ENCODE measurements around the gene ZFHX2. TPM values are rescaled to one million over a fixed set of nuclear protein-coding genes. Genes with fewer than 3 reads are reported as not detected.

ZFHX2 gene
- total and polyA plus RNA-seq, 2 of the 13 experiments (the other 11 are each of a cell fraction or from before 2014, with no cell fraction given), result 0.17 to 0.44 TPM

DNA sequence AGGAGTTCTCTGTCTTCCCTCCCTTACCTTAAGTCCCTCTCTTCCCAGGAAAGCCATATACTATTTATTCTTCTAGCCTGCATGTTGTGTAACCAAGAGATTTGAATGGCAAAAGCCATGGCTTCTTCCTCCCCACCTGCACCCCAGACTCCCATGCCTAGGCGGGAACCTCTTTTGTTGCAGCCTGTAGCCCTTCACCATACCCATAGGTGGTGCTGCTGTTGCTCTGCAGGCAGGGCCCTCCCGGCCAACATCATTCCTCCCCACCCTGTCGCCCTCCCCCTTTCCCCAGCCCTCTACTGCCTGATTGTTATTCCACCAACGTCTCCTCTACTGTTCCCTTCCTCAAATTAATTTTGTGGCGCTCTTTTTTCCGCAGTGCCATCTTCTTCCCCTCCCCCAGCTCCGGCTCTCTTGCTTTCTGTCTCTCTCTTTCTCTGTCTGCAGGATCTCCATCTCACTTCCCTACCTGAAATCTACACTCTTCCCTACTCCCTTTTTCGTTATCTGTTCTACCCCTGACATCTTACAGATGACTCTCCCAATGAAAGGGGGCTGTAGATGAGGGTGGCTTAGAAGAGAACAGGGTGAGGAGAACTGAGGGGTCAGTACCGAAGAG lies 68.2 kb downstream of the ZFHX2 start (continued):
- peak; percentile 75 for TF ChIP-seq STAG1 (CRISPR knock-in tag; IDR thresholded peaks at IDR 0.05)
- TF ChIP-seq, protein P1, sequence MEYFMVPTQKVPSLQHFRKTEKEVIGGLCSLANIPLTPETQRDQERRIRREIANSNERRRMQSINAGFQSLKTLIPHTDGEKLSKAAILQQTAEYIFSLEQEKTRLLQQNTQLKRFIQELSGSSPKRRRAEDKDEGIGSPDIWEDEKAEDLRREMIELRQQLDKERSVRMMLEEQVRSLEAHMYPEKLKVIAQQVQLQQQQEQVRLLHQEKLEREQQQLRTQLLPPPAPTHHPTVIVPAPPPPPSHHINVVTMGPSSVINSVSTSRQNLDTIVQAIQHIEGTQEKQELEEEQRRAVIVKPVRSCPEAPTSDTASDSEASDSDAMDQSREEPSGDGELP (IDR thresholded peaks at IDR 0.05; ENCODE audit: borderline replicate concordance, low read depth), result no peak
- no peak for TF ChIP-seq ATRX (CRISPR knock-in tag; IDR thresholded peaks at IDR 0.05; ENCODE audit: borderline replicate concordance)
- TF ChIP-seq ZNF354B (CRISPR knock-in tag; IDR thresholded peaks at IDR 0.05), result no peak
- TF ChIP-seq TRIM22 (IDR thresholded peaks at IDR 0.05), result no peak
- TF ChIP-seq GATA4 (IDR thresholded peaks at IDR 0.05; ENCODE audit: borderline replicate concordance, low read depth), result no peak
- no peak for TF ChIP-seq ZNF343 (CRISPR knock-in tag; IDR thresholded peaks at IDR 0.05)
- no peak for TF ChIP-seq JARID2 (CRISPR knock-in tag; IDR thresholded peaks at IDR 0.05; ENCODE audit: insufficient replicate concordance)
- TF ChIP-seq KDM1A (CRISPR knock-in tag; IDR thresholded peaks at IDR 0.05), result no peak
- no peak for TF ChIP-seq MEF2D (CRISPR knock-in tag; IDR thresholded peaks at IDR 0.05)
- TF ChIP-seq GATAD1 (CRISPR knock-in tag; IDR thresholded peaks at IDR 0.05), result no peak
- no peak for TF ChIP-seq HBP1 (CRISPR knock-in tag; IDR thresholded peaks at IDR 0.05; ENCODE audit: low read depth)
- TF ChIP-seq, protein P2, sequence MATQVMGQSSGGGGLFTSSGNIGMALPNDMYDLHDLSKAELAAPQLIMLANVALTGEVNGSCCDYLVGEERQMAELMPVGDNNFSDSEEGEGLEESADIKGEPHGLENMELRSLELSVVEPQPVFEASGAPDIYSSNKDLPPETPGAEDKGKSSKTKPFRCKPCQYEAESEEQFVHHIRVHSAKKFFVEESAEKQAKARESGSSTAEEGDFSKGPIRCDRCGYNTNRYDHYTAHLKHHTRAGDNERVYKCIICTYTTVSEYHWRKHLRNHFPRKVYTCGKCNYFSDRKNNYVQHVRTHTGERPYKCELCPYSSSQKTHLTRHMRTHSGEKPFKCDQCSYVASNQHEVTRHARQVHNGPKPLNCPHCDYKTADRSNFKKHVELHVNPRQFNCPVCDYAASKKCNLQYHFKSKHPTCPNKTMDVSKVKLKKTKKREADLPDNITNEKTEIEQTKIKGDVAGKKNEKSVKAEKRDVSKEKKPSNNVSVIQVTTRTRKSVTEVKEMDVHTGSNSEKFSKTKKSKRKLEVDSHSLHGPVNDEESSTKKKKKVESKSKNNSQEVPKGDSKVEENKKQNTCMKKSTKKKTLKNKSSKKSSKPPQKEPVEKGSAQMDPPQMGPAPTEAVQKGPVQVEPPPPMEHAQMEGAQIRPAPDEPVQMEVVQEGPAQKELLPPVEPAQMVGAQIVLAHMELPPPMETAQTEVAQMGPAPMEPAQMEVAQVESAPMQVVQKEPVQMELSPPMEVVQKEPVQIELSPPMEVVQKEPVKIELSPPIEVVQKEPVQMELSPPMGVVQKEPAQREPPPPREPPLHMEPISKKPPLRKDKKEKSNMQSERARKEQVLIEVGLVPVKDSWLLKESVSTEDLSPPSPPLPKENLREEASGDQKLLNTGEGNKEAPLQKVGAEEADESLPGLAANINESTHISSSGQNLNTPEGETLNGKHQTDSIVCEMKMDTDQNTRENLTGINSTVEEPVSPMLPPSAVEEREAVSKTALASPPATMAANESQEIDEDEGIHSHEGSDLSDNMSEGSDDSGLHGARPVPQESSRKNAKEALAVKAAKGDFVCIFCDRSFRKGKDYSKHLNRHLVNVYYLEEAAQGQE (IDR thresholded peaks at IDR 0.05; ENCODE audit: borderline replicate concordance in 1 of 2, low read depth in 1 of 2, low read length in 2 of 2), result no peak
- no peak for TF ChIP-seq MYNN (CRISPR knock-in tag; IDR thresholded peaks at IDR 0.05; ENCODE audit: low read depth)
- TF ChIP-seq NR3C1 (CRISPR knock-in tag; IDR thresholded peaks at IDR 0.05), result no peak
- no peak for TF ChIP-seq ZNF563 (CRISPR knock-in tag; IDR thresholded peaks at IDR 0.05)

Data from HepG2 (cell line).